CD4-positive, alpha-beta T cell treated with Interleukin-17A for 4 hours (primary cell): ENCODE data around the gene STK25.
"Not testable (repeated sequence)": the region's sequence is repeated elsewhere in the genome, so short reads cannot be mapped to it uniquely, and the experiment has no call there.

Source experiments
- DNase-seq: peaks from one replicate; pipeline ENCODE4 v3.0.0-alpha.2; 2020; ENCODE audit warnings: mixed read lengths

The STK25 gene

GRCh38 chr2:241539616-241540374 lies 31.4 kb upstream of the STK25 start:
- no peak for DNase-seq

GRCh38 chr2:241538838-241539615 lies 30.6 kb upstream of the STK25 start:
- DNase-seq: no peak

GRCh38 chr2:241535871-241536655 lies 27.7 kb upstream of the STK25 start:
- DNase-seq: no peak

- DNase-seq: no peak
Measured at GRCh38 chr2:241534701-241535375, 26.5 kb upstream of the STK25 start.

- DNase-seq: no peak
Measured at GRCh38 chr2:241534293-241534692, 25.9 kb upstream of the STK25 start.

- no peak for DNase-seq
Measured at GRCh38 chr2:241532733-241533601, 24.6 kb upstream of the STK25 start.

- no peak for DNase-seq
Measured at GRCh38 chr2:241532168-241532567, 23.8 kb upstream of the STK25 start.

- DNase-seq: no peak
Measured at GRCh38 chr2:241531161-241531722, 22.9 kb upstream of the STK25 start.

- no peak for DNase-seq
Measured at GRCh38 chr2:241530571-241530970, 22.2 kb upstream of the STK25 start.

GRCh38 chr2:241525818-241526780 lies 17.7 kb upstream of the STK25 start:
- not testable (repeated sequence) for DNase-seq

- no peak for DNase-seq
Measured at GRCh38 chr2:241522477-241522876, 14.1 kb upstream of the STK25 start.

GRCh38 chr2:241519669-241520068 lies 11.3 kb upstream of the STK25 start:
- no peak for DNase-seq

GRCh38 chr2:241517297-241517696 lies 8.9 kb upstream of the STK25 start:
- no peak for DNase-seq

- no peak for DNase-seq
Measured at GRCh38 chr2:241516520-241516965, 8.2 kb upstream of the STK25 start.

- DNase-seq: no peak
Measured at GRCh38 chr2:241514986-241515737, 6.8 kb upstream of the STK25 start.

GRCh38 chr2:241514553-241514952 lies 6.2 kb upstream of the STK25 start:
- no peak for DNase-seq

GRCh38 chr2:241511091-241511741 lies 2.8 kb upstream of the STK25 start:
- DNase-seq: no peak

- no peak for DNase-seq
Measured at GRCh38 chr2:241509155-241509784, 886 bp upstream of the STK25 start.
